PC-9 (cell line): ENCODE measurements around the gene KCNJ15. TPM values are rescaled to one million over a fixed set of nuclear protein-coding genes. Genes with fewer than 3 reads are reported as not detected.

Source experiments
- BruUV-seq: library from RNA; stranded (reverse); fragments of 400-500 nt; replicated peaks from 2 replicates; lab custom pipeline; 2021; lab: Mats Ljungman, UMichigan
- CTCF ChIA-PET: fragments of 300-600 bp; sonication (Branson Sonifier 250); formaldehyde crosslinking; loops from one replicate; lab custom pipeline; 2022; ENCODE audit warnings: antibody characterized with exemption; lab: Charles Lee
- POLR2A ChIA-PET: fragments of 300-600 bp; sonication (Branson Sonifier 250); formaldehyde crosslinking; loops from one replicate; lab custom pipeline; 2022; ENCODE audit warnings: antibody characterized with exemption; ENCODE audit not compliant: unreplicated experiment; lab: Charles Lee
- DNase-seq, 2 experiments: peaks; one replicate each; pipeline versions ENCODE4 v3.0.0 to v3.0.0-alpha.2; 2015 to 2022; ENCODE audit warnings: mixed read lengths in 1 of 2
- H2AFZ ChIP-seq: fragments of 200-600 bp; sonication (generic); 2 replicates; pipeline ENCODE4 v1.8.1; 2017; ENCODE audit warnings: antibody characterized with exemption
- H3F3A ChIP-seq: fragments of 200-600 bp; sonication (generic); 2 replicates; pipeline ENCODE4 v1.8.1; 2017; ENCODE audit warnings: antibody characterized with exemption, mild to moderate bottlenecking, low read depth; ENCODE audit not compliant: insufficient read depth
- H3K27ac ChIP-seq: fragments of 200-600 bp; sonication (generic); 2 replicates; pipeline ENCODE4 v1.6.1; 2016; ENCODE audit warnings: mixed run types
- H3K27me3 ChIP-seq: fragments of 200-600 bp; sonication (generic); 2 replicates; pipeline ENCODE4 v1.6.1; 2016; ENCODE audit warnings: low read depth, mixed run types; ENCODE audit not compliant: insufficient read depth
- H3K36me3 ChIP-seq: fragments of 200-600 bp; sonication (generic); 2 replicates; pipeline ENCODE4 v1.6.1; 2016; ENCODE audit warnings: low read depth, mixed run types
- H3K4me1 ChIP-seq: fragments of 200-600 bp; sonication (generic); replicated peaks from 2 replicates; pipeline ENCODE4 v1.6.1; 2016; ENCODE audit warnings: mixed run types; ENCODE audit not compliant: insufficient read depth
- H3K4me2 ChIP-seq: fragments of 200-600 bp; sonication (generic); 2 replicates; pipeline ENCODE4 v1.6.1; 2017; ENCODE audit warnings: mixed run types
- H3K4me3 ChIP-seq: fragments of 200-600 bp; sonication (generic); 2 replicates; pipeline ENCODE4 v1.6.1; 2016; ENCODE audit warnings: mixed run types
- H3K79me2 ChIP-seq: fragments of 200-600 bp; sonication (generic); 2 replicates; pipeline ENCODE4 v1.6.1; 2017; ENCODE audit warnings: low read depth, mixed run types
- H3K9me2 ChIP-seq: fragments of 200-600 bp; sonication (generic); 2 replicates; pipeline ENCODE4 v1.8.1; 2017; ENCODE audit warnings: mild to moderate bottlenecking; ENCODE audit not compliant: insufficient read depth
- H3K9me3 ChIP-seq: fragments of 200-600 bp; sonication (generic); 2 replicates; pipeline ENCODE4 v1.8.1; 2016; ENCODE audit warnings: low read depth; ENCODE audit not compliant: insufficient read depth
- H4K20me1 ChIP-seq: fragments of 200-600 bp; sonication (generic); 2 replicates; pipeline ENCODE4 v1.8.1; 2017; ENCODE audit not compliant: insufficient read depth
- CTCF ChIP-seq: fragments of 200-600 bp; sonication (generic); conservative IDR thresholded peaks from 2 replicates; pipeline ENCODE4 v1.6.1; 2017; ENCODE audit warnings: mixed run types, antibody characterized with exemption, mild to moderate bottlenecking, moderate library complexity
- EZH2 ChIP-seq: fragments of 200-600 bp; sonication (generic); IDR thresholded peaks from 2 replicates; pipeline ENCODE4 v1.8.0; 2017; ENCODE audit warnings: antibody characterized with exemption, low read depth
- intact Hi-C: fragments of 100-400 bp; cut with micrococcal nuclease; formaldehyde crosslinking; loops from one replicate; pipeline ENCODE4 v1.10.0; 2022; ENCODE audit not compliant: unreplicated experiment
- total RNA-seq: library from RNA; stranded (reverse); gene quantifications from 2 replicates; pipeline ENCODE4 v1.2.3, GENCODE V29; 2021

Gene KCNJ15
- total RNA-seq, 1 experiment from 2014 or later, result not detected

- Histone ChIP-seq H3F3A (no peaks in the 10 kb centered on the region), H3K4me2 (no peak overlapping the region), H3K4me3 (no peak overlapping the region), H3K4me1 (no peaks in the 10 kb centered on the region), H3K9me2 (no peaks in the 10 kb centered on the region), H3K27me3 (peaks cover 4% of the 10 kb centered on the region; the same call in 1 of the 2 replicates), H3K9me3 (no peaks in the 10 kb centered on the region), H4K20me1 (no peaks in the 10 kb centered on the region), H2AFZ (no peak overlapping the region), H3K36me3 (no peaks in the 10 kb centered on the region), H3K27ac (no peak overlapping the region), H3K79me2 (no peaks in the 10 kb centered on the region)
- no TSS peak for BruUV-seq
- intact Hi-C loops, result no loop called here
- ChIA-PET CTCF (no interaction called here), POLR2A (no interaction called here)
- DNase-seq, result no peak
- TF ChIP-seq EZH2 (no peak), CTCF (no peak)
These were observed 16.7 kb upstream of the KCNJ15 start for GRCh38 chr21:38240129-38240528.

GRCh38 chr21:38241029-38241740 lies 15.6 kb upstream of the KCNJ15 start:
- Histone ChIP-seq H3K27me3 (peaks cover 4% of the 10 kb centered on the region; the same call in 1 of the 2 replicates), H3K79me2 (no peaks in the 10 kb centered on the region), H3K27ac (no peak overlapping the region), H3F3A (no peaks in the 10 kb centered on the region), H3K4me2 (no peak overlapping the region), H3K9me2 (no peaks in the 10 kb centered on the region), H3K4me1 (no peaks in the 10 kb centered on the region), H3K9me3 (no peaks in the 10 kb centered on the region), H3K36me3 (no peaks in the 10 kb centered on the region), H2AFZ (no peak overlapping the region), H3K4me3 (no peak overlapping the region), H4K20me1 (no peaks in the 10 kb centered on the region)
- DNase-seq, result no peak
- TF ChIP-seq CTCF (no peak), EZH2 (no peak)
- ChIA-PET CTCF (no interaction called here), POLR2A (no interaction called here)
- intact Hi-C loops, result no loop called here
- no TSS peak for BruUV-seq

- POLR2A ChIA-PET, result no interaction called here
- no peak for DNase-seq
These were observed 14.7 kb upstream of the KCNJ15 start for GRCh38 chr21:38242061-38242460.

More at GRCh38 chr21:38242061-38242460, 14.7 kb upstream of the KCNJ15 start:
- Histone ChIP-seq H3K79me2 (no peaks in the 10 kb centered on the region), H2AFZ (no peak overlapping the region), H3K9me2 (no peaks in the 10 kb centered on the region), H3K4me3 (no peak overlapping the region), H3K36me3 (no peaks in the 10 kb centered on the region), H3F3A (no peaks in the 10 kb centered on the region), H4K20me1 (no peaks in the 10 kb centered on the region), H3K27me3 (peaks cover 4% of the 10 kb centered on the region; the same call in 1 of the 2 replicates), H3K4me1 (no peaks in the 10 kb centered on the region), H3K4me2 (no peak overlapping the region), H3K9me3 (no peaks in the 10 kb centered on the region), H3K27ac (no peak overlapping the region)
- intact Hi-C loops, result no loop called here
- no TSS peak for BruUV-seq
- TF ChIP-seq EZH2 (no peak), CTCF (no peak)
- CTCF ChIA-PET, result no interaction called here
